DND-41 (cell line): Measurements from ENCODE around the gene FRG2C.
"Not testable (repeated sequence)": the region's sequence is repeated elsewhere in the genome, so short reads cannot be mapped to it uniquely, and the experiment has no call there.

ENCODE experiments used
- CTCF ChIP-seq: IDR thresholded peaks from 2 replicates; pipeline ENCODE4 v1.5.1; 2012; ENCODE audit warnings: borderline replicate concordance, low read length, moderate library complexity, mild to moderate bottlenecking; ENCODE audit not compliant: poor library complexity, severe bottlenecking; ENCODE audit errors: extremely low read depth
- EZH2 ChIP-seq: IDR thresholded peaks from 3 replicates; pipeline ENCODE4 v1.6.1; 2012; ENCODE audit warnings: borderline replicate concordance, low read depth, mild to moderate bottlenecking, moderate library complexity, low read length, inconsistent platforms; ENCODE audit not compliant: severe bottlenecking

GRCh38 chr3:75659108-75659433, 5.1 kb upstream of the FRG2C start:
- TF ChIP-seq CTCF, EZH2: not testable (repeated sequence)
